ENCODE measurements around the gene HIRA.

HIRA gene

DNA sequence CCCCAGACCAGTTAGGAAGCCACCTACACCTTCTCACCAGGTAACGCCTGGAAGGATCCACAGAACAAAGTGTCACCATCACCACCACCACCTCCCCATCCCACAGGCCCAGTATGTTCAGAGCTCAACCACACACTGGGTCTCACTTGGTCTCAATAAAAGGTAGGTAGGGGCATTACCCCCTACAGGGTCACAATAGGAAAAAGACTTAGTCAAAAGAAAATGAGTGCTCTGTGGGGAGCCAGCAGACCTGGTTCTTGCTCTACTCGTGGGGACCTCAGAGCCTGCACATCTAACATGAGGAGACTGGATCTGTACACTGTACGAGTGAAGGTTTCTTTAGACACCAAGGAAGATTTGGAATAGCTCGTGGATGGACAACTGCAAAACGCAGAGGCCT is 49.3 kb downstream of the HIRA start:
- no peak for TF ChIP-seq CTCF (IDR thresholded peaks at IDR 0.05; ENCODE audit: extremely low read depth, insufficient read depth, missing control alignments)
- DNase-seq (ENCODE audit: low spot score), result no peak
- in situ Hi-C loops (cut with MboI; ENCODE audit: low pct_unique_long_range_greater_than_20kb, low sequenced_read_pairs, unreplicated experiment), result no loop called here

- TF ChIP-seq CTCF (IDR thresholded peaks at IDR 0.05; ENCODE audit: extremely low read depth, insufficient read depth, missing control alignments), result no peak
- in situ Hi-C loops (cut with MboI; ENCODE audit: low pct_unique_long_range_greater_than_20kb, low sequenced_read_pairs, unreplicated experiment), result no loop called here
- no peak for DNase-seq (ENCODE audit: low spot score)
Measured at GRCh38 chr22:19378344-19378674, 53.2 kb downstream of the HIRA start.

- in situ Hi-C loops (cut with MboI; ENCODE audit: low pct_unique_long_range_greater_than_20kb, low sequenced_read_pairs, unreplicated experiment), result no loop called here
- no peak for TF ChIP-seq CTCF (IDR thresholded peaks at IDR 0.05; ENCODE audit: extremely low read depth, insufficient read depth, missing control alignments)
- DNase-seq (ENCODE audit: low spot score), result no peak
Measured at GRCh38 chr22:19377565-19378343, 53.8 kb downstream of the HIRA start.

DNA sequence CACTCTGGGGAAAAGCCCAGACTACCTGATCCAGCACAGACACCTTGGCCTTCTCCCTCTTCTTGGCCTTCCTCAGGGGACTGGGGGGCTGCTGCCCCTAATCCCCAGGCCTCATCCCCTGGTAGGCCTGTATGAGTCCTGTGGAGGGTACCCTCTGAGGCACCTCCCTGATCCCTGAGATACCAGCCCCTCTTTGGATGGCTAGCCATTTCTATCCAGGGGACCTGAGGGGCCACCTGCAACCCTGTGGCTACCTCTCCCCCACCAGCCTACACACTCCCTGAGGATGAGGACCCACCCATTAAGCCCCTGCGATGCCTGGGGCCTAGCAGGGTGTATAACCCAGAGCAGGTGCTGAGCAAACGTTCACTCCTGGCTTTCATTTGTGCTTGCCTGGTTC is 54.6 kb downstream of the HIRA start:
- no peak for TF ChIP-seq CTCF (IDR thresholded peaks at IDR 0.05; ENCODE audit: extremely low read depth, insufficient read depth, missing control alignments)
- in situ Hi-C loops (cut with MboI; ENCODE audit: low pct_unique_long_range_greater_than_20kb, low sequenced_read_pairs, unreplicated experiment), result no loop called here
- no peak for DNase-seq (ENCODE audit: low spot score)

GRCh38 chr22:19376247-19376646 is 55.3 kb downstream of the HIRA start:
- TF ChIP-seq CTCF (IDR thresholded peaks at IDR 0.05; ENCODE audit: extremely low read depth, insufficient read depth, missing control alignments), result no peak
- no peak for DNase-seq (ENCODE audit: low spot score)
- in situ Hi-C loops (cut with MboI; ENCODE audit: low pct_unique_long_range_greater_than_20kb, low sequenced_read_pairs, unreplicated experiment), result no loop called here

DNA sequence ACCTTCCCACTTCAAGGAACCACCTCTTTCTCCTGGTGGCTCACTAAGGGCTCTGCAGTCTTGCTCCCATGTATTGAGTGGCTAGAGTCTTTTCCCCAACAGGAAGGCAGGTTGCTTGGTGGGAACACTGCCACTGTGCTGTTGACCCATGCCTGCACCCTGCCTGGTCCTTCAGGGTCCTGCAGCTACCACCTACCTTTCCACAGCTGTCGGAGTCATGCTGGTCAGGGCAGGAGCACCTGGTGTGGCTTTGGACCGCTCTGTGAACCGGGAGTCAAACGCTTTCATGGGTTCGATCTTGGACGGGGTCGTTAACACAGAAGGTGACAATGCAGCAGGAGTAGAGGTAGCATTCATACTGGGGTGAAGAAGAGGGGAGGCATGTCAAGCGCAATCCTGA is 56.1 kb downstream of the HIRA start:
- no peak for TF ChIP-seq CTCF (IDR thresholded peaks at IDR 0.05; ENCODE audit: extremely low read depth, insufficient read depth, missing control alignments)
- no peak for DNase-seq (ENCODE audit: low spot score)
- in situ Hi-C loops (cut with MboI; ENCODE audit: low pct_unique_long_range_greater_than_20kb, low sequenced_read_pairs, unreplicated experiment), result no loop called here

Data from GM13977 (cell line).